K562 (cell line): ENCODE results near the gene CTDNEP1. TPM values are rescaled to one million over a fixed set of nuclear protein-coding genes. Genes with fewer than 3 reads are reported as not detected.

Source experiments
- CREB1 ChIP-seq, 2 experiments: sonication (generic) in 1 of 2; formaldehyde crosslinking in 1 of 2; IDR thresholded peaks; 2 replicates each; pipeline versions ENCODE4 v1.6.1 to v1.8.0; 2012 to 2022; ENCODE audit warnings: inconsistent platforms in 1 of 2, mild to moderate bottlenecking in 1 of 2, missing genetic modification reagents in 1 of 2, moderate library complexity in 1 of 2
- E2F3 ChIP-seq: fragments of 250-450 bp; sonication (Bioruptor Pico); IDR thresholded peaks from 2 replicates; pipeline ENCODE4 v1.4.0; 2020; ENCODE audit warnings: mild to moderate bottlenecking
- ESRRA ChIP-seq: fragments of 450-650 bp; IDR thresholded peaks from 2 replicates; pipeline ENCODE4 v1.6.1; 2014; ENCODE audit warnings: low read depth, mild to moderate bottlenecking, moderate library complexity, borderline replicate concordance
- FOXA3 ChIP-seq, 2 experiments: fragments of 450-650 bp in 1 of 2; sonication (generic) in 1 of 2; formaldehyde crosslinking; IDR thresholded peaks in 1 of 2; conservative IDR thresholded peaks in 1 of 2; 2 replicates each; pipeline versions ENCODE4 v1.4.0 to v1.8.0; 2020 to 2022; ENCODE audit warnings: mild to moderate bottlenecking in 2 of 2, missing genetic modification reagents in 1 of 2
- RB1 ChIP-seq: fragments of 450-650 bp; IDR thresholded peaks from 2 replicates; pipeline ENCODE4 v1.6.1; 2017; ENCODE audit warnings: low read depth, mild to moderate bottlenecking
- RUNX1 ChIP-seq: sonication (generic); IDR thresholded peaks from 2 replicates; pipeline ENCODE4 v1.6.1; 2016; ENCODE audit warnings: antibody characterized with exemption, low read depth
- ZNF589 ChIP-seq: fragments of 200-800 bp; sonication (Bioruptor generic); IDR thresholded peaks from 2 replicates; pipeline ENCODE4 v1.6.1; 2016; ENCODE audit warnings: low read depth, missing genetic modification characterization, missing compliant biosample characterization
- ZSCAN29 ChIP-seq: fragments of 450-650 bp; IDR thresholded peaks from 2 replicates; pipeline ENCODE4 v1.6.1; 2017
- polyA plus RNA-seq, 8 experiments: library from polyadenylated mRNA; depleted of rRNA in 4 of 8; stranded (reverse) in 5 of 8; unstranded in 3 of 8; fragments of >200 nt; fragmentation: Nextera tagmentation in 2 of 8; fragmentation: Illumina TruSeq in 1 of 8; extraction: Ambion mirVana in 2 of 8; extraction: Trizol in 1 of 8; gene quantifications; 2 replicates each; pipeline versions ENCODE4 v1.2.1 to v1.2.3, GENCODE V29; 2011 to 2014; ENCODE audit warnings: inconsistent platforms in 1 of 8, missing spikeins in 1 of 8
- total RNA-seq, 7 experiments: library from RNA; depleted of rRNA in 6 of 7; stranded (reverse); fragments of >200 nt in 6 of 7; fragmentation: Illumina TruSeq in 2 of 7; extraction: Trizol in 2 of 7; gene quantifications; 2 replicates each; pipeline versions ENCODE4 v1.2.1 to v1.2.3, GENCODE V29; 2011 to 2021; ENCODE audit warnings: low replicate concordance in 1 of 7
- TF ChIP-seq, protein P1 (sequence below), 2 experiments: fragments of 150-350 bp in 1 of 2; IDR thresholded peaks; 2 replicates each; pipeline ENCODE4 v1.6.1; 2012 to 2016; ENCODE audit warnings: low read depth in 2 of 2, low read length in 2 of 2, mild to moderate bottlenecking in 1 of 2, moderate library complexity in 1 of 2
- TF ChIP-seq, protein P2 (sequence below): fragments of 450-650 bp; IDR thresholded peaks from 2 replicates; pipeline ENCODE4 v1.6.1; 2016; ENCODE audit warnings: mild to moderate bottlenecking, moderate library complexity

CTDNEP1 gene
- total and polyA plus RNA-seq, 9 of the 15 experiments (the other 6 are each of a cell fraction or from before 2014, with no cell fraction given): 10.7 to 150 (median 28.5) TPM

DNA sequence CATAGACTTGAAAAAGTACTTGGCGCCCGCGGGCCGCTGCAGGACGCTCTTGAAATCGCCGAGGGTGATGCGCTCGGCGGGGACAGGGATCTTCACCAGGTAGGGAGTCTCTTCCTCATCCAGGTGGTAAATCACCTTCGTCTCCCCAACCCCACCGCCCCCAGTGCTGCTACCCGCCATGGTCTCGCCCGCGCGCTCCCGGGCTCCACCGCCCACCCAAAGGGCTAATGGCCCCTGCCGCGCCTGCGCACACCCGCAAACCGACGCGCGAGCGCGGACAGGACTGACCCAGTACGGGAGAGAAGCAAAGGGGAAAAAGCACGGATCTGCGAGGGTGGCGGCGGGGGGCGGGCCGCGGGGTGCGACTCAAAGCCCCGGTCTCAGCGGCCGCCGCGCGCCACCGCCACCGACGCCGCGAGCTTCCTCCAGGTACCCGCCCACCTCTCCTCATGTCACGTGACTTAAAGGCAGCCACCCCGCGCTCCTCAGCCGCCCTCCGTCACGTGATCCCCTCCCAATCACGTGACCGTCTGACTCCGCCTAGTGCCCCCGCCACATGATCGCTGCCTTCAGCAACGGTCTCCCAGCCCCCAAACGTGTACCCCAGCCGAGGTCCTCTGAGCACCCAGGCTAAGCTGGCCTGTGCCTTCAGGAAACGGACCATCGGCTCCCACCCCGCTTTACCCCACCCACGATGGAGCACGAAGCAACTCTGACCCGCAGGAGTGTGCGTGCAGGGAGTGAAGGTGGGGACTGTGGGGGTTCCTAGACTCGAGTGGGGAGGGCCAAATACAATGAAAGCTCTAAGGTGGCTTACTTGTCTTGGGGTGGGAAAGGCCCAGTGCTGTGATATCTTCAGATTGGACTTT lies 17.2 kb downstream of the CTDNEP1 start, which contains the start of gene DVL2 (continued):
- TF ChIP-seq, protein P1, sequence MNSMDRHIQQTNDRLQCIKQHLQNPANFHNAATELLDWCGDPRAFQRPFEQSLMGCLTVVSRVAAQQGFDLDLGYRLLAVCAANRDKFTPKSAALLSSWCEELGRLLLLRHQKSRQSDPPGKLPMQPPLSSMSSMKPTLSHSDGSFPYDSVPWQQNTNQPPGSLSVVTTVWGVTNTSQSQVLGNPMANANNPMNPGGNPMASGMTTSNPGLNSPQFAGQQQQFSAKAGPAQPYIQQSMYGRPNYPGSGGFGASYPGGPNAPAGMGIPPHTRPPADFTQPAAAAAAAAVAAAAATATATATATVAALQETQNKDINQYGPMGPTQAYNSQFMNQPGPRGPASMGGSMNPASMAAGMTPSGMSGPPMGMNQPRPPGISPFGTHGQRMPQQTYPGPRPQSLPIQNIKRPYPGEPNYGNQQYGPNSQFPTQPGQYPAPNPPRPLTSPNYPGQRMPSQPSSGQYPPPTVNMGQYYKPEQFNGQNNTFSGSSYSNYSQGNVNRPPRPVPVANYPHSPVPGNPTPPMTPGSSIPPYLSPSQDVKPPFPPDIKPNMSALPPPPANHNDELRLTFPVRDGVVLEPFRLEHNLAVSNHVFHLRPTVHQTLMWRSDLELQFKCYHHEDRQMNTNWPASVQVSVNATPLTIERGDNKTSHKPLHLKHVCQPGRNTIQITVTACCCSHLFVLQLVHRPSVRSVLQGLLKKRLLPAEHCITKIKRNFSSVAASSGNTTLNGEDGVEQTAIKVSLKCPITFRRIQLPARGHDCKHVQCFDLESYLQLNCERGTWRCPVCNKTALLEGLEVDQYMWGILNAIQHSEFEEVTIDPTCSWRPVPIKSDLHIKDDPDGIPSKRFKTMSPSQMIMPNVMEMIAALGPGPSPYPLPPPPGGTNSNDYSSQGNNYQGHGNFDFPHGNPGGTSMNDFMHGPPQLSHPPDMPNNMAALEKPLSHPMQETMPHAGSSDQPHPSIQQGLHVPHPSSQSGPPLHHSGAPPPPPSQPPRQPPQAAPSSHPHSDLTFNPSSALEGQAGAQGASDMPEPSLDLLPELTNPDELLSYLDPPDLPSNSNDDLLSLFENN (IDR thresholded peaks at IDR 0.05; ENCODE audit: low read depth in 2 of 2, low read length in 2 of 2): no peak
- TF ChIP-seq ESRRA: no peak; the same call in 1 of the 2 replicates
- no peak for TF ChIP-seq ZNF589
- TF ChIP-seq, protein P2, sequence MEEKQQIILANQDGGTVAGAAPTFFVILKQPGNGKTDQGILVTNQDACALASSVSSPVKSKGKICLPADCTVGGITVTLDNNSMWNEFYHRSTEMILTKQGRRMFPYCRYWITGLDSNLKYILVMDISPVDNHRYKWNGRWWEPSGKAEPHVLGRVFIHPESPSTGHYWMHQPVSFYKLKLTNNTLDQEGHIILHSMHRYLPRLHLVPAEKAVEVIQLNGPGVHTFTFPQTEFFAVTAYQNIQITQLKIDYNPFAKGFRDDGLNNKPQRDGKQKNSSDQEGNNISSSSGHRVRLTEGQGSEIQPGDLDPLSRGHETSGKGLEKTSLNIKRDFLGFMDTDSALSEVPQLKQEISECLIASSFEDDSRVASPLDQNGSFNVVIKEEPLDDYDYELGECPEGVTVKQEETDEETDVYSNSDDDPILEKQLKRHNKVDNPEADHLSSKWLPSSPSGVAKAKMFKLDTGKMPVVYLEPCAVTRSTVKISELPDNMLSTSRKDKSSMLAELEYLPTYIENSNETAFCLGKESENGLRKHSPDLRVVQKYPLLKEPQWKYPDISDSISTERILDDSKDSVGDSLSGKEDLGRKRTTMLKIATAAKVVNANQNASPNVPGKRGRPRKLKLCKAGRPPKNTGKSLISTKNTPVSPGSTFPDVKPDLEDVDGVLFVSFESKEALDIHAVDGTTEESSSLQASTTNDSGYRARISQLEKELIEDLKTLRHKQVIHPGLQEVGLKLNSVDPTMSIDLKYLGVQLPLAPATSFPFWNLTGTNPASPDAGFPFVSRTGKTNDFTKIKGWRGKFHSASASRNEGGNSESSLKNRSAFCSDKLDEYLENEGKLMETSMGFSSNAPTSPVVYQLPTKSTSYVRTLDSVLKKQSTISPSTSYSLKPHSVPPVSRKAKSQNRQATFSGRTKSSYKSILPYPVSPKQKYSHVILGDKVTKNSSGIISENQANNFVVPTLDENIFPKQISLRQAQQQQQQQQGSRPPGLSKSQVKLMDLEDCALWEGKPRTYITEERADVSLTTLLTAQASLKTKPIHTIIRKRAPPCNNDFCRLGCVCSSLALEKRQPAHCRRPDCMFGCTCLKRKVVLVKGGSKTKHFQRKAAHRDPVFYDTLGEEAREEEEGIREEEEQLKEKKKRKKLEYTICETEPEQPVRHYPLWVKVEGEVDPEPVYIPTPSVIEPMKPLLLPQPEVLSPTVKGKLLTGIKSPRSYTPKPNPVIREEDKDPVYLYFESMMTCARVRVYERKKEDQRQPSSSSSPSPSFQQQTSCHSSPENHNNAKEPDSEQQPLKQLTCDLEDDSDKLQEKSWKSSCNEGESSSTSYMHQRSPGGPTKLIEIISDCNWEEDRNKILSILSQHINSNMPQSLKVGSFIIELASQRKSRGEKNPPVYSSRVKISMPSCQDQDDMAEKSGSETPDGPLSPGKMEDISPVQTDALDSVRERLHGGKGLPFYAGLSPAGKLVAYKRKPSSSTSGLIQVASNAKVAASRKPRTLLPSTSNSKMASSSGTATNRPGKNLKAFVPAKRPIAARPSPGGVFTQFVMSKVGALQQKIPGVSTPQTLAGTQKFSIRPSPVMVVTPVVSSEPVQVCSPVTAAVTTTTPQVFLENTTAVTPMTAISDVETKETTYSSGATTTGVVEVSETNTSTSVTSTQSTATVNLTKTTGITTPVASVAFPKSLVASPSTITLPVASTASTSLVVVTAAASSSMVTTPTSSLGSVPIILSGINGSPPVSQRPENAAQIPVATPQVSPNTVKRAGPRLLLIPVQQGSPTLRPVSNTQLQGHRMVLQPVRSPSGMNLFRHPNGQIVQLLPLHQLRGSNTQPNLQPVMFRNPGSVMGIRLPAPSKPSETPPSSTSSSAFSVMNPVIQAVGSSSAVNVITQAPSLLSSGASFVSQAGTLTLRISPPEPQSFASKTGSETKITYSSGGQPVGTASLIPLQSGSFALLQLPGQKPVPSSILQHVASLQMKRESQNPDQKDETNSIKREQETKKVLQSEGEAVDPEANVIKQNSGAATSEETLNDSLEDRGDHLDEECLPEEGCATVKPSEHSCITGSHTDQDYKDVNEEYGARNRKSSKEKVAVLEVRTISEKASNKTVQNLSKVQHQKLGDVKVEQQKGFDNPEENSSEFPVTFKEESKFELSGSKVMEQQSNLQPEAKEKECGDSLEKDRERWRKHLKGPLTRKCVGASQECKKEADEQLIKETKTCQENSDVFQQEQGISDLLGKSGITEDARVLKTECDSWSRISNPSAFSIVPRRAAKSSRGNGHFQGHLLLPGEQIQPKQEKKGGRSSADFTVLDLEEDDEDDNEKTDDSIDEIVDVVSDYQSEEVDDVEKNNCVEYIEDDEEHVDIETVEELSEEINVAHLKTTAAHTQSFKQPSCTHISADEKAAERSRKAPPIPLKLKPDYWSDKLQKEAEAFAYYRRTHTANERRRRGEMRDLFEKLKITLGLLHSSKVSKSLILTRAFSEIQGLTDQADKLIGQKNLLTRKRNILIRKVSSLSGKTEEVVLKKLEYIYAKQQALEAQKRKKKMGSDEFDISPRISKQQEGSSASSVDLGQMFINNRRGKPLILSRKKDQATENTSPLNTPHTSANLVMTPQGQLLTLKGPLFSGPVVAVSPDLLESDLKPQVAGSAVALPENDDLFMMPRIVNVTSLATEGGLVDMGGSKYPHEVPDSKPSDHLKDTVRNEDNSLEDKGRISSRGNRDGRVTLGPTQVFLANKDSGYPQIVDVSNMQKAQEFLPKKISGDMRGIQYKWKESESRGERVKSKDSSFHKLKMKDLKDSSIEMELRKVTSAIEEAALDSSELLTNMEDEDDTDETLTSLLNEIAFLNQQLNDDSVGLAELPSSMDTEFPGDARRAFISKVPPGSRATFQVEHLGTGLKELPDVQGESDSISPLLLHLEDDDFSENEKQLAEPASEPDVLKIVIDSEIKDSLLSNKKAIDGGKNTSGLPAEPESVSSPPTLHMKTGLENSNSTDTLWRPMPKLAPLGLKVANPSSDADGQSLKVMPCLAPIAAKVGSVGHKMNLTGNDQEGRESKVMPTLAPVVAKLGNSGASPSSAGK: peak; percentile 77
- TF ChIP-seq RUNX1: peak; percentile 56; the same call in 1 of the 2 replicates
- no peak for TF ChIP-seq ZSCAN29
- TF ChIP-seq FOXA3 (CRISPR knock-in tag; conservative IDR thresholded peaks at IDR 0.05 in 1 of 2, IDR thresholded peaks at IDR 0.05 in 1 of 2): no peak
- TF ChIP-seq CREB1 (IDR thresholded peaks at IDR 0.05): peak; percentile 28
- 0 out of 2 replicates have a peak, but pooled peaks have one; percentile 9 for TF ChIP-seq CREB1 (CRISPR knock-in tag; IDR thresholded peaks at IDR 0.05)
- peak; percentile 85; the same call in 1 of the 2 replicates for TF ChIP-seq RB1
- TF ChIP-seq E2F3: 0 out of 2 replicates have a peak, but pooled peaks have one; percentile 41
